BJ (cell line): ENCODE results near the gene SHROOM1. TPM values are rescaled to one million over a fixed set of nuclear protein-coding genes. Genes with fewer than 3 reads are reported as not detected.

ENCODE experiments used
- CTCF ChIA-PET: fragments of 350-600 bp; formaldehyde crosslinking; extraction: SDS; loops from one replicate; lab custom pipeline; 2021; ENCODE audit warnings: antibody characterized with exemption, inconsistent platforms; lab: Yijun Ruan, JAX
- POLR2A ChIA-PET: fragments of 300-600 bp; sonication (Branson Sonifier 250); formaldehyde crosslinking; extraction: SDS; loops from one replicate; lab custom pipeline; 2021; ENCODE audit warnings: antibody characterized with exemption; lab: Charles Lee
- DNase-seq: peaks from one replicate; pipeline ENCODE4 v3.0.0-alpha.2; 2011; ENCODE audit warnings: low read depth
- H3K27me3 ChIP-seq: 2 replicates; pipeline ENCODE4 v1.6.0; 2011; ENCODE audit warnings: low read length; ENCODE audit not compliant: control insufficient read depth, insufficient read depth
- H3K36me3 ChIP-seq: 2 replicates; pipeline ENCODE4 v1.5.1; 2011; ENCODE audit warnings: low read length; ENCODE audit not compliant: control insufficient read depth, insufficient read depth
- H3K4me3 ChIP-seq: 2 replicates; pipeline ENCODE4 v1.5.1; 2011; ENCODE audit warnings: low read depth, mild to moderate bottlenecking, control low read depth, low read length
- polyA minus RNA-seq: library from RNA; depleted of rRNA, polyadenylated mRNA; stranded (reverse); fragments of >200 nt; gene quantifications from 2 replicates; pipeline ENCODE4 v1.2.3, GENCODE V29; 2011; rRNA and poly(A)+ RNA removed
- polyA plus RNA-seq: library from polyadenylated mRNA; depleted of rRNA; stranded (reverse); fragments of >200 nt; gene quantifications from 2 replicates; pipeline ENCODE4 v1.2.3, GENCODE V29; 2011; rRNA removed
- TF ChIP-seq, protein P1 (sequence below): IDR thresholded peaks from 2 replicates; pipeline ENCODE4 v1.5.1; 2011; ENCODE audit warnings: low read depth, mild to moderate bottlenecking, control low read depth, inconsistent platforms, low read length, moderate library complexity; ENCODE audit not compliant: insufficient read depth

SHROOM1 gene, protein sequence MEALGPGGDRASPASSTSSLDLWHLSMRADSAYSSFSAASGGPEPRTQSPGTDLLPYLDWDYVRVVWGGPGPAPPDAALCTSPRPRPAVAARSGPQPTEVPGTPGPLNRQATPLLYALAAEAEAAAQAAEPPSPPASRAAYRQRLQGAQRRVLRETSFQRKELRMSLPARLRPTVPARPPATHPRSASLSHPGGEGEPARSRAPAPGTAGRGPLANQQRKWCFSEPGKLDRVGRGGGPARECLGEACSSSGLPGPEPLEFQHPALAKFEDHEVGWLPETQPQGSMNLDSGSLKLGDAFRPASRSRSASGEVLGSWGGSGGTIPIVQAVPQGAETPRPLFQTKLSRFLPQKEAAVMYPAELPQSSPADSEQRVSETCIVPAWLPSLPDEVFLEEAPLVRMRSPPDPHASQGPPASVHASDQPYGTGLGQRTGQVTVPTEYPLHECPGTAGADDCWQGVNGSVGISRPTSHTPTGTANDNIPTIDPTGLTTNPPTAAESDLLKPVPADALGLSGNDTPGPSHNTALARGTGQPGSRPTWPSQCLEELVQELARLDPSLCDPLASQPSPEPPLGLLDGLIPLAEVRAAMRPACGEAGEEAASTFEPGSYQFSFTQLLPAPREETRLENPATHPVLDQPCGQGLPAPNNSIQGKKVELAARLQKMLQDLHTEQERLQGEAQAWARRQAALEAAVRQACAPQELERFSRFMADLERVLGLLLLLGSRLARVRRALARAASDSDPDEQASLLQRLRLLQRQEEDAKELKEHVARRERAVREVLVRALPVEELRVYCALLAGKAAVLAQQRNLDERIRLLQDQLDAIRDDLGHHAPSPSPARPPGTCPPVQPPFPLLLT
- polyA plus RNA-seq (6.4 and 8.5 TPM in 2 replicates), polyA minus RNA-seq (2.9 and 5.0 TPM in 2 replicates)

DNA sequence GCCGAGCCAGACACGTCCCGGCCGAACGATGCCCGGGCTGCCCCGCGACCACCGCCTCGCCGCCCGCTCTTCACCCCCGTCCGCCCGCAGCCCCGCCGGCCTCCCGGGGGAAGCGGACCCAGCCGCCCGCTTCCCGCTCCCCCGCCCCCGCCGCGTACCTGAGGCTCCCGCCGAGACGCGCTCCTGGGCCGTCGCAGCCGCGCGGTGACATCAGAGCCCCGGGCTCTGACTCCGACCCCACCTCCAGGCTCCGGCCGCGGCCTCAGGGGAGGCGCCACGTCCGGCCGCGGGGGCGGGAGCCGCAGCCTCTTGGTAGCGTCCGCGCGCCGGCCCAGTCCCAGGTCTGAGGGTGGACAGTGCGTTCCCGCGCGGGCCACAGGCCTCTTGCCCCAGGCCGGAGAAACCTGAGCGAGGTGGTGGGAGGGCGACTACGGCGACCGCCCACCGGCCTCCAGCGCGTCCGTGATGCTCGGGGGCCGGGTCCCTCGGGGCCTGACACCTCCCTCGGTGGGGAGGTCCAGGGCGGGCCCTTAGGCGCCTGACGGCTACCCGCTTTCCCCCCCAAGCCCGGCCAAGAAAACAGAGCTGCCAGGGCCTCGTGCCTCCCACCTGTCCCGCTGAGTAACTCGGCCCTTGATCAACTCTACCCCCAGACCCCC, at the start of gene SHROOM1:
TSS of gene SHROOM1 (minus strand) at position 212 of the 659 bp plus-strand sequence. CDS start 4,507 bp downstream, outside the sequence.
- no peak for DNase-seq
- ChIA-PET POLR2A (no interaction called here), CTCF (interaction anchor here (0.6 to 9.4 kb wide), 21 partner anchors 9 to 460 kb away, joined by 3 to 111 read pairs (median 5); partner anchors contain the start of genes GDF9 and UQCRQ)
- TF ChIP-seq, protein P1, sequence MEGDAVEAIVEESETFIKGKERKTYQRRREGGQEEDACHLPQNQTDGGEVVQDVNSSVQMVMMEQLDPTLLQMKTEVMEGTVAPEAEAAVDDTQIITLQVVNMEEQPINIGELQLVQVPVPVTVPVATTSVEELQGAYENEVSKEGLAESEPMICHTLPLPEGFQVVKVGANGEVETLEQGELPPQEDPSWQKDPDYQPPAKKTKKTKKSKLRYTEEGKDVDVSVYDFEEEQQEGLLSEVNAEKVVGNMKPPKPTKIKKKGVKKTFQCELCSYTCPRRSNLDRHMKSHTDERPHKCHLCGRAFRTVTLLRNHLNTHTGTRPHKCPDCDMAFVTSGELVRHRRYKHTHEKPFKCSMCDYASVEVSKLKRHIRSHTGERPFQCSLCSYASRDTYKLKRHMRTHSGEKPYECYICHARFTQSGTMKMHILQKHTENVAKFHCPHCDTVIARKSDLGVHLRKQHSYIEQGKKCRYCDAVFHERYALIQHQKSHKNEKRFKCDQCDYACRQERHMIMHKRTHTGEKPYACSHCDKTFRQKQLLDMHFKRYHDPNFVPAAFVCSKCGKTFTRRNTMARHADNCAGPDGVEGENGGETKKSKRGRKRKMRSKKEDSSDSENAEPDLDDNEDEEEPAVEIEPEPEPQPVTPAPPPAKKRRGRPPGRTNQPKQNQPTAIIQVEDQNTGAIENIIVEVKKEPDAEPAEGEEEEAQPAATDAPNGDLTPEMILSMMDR, result no peak
- no peaks in the 10 kb centered on the region for H3K27me3 ChIP-seq
- H3K36me3 ChIP-seq, result peaks cover 1% of the 10 kb centered on the region
- peak within 1 kb of the TSS; percentile 58 for H3K4me3 ChIP-seq

DNA sequence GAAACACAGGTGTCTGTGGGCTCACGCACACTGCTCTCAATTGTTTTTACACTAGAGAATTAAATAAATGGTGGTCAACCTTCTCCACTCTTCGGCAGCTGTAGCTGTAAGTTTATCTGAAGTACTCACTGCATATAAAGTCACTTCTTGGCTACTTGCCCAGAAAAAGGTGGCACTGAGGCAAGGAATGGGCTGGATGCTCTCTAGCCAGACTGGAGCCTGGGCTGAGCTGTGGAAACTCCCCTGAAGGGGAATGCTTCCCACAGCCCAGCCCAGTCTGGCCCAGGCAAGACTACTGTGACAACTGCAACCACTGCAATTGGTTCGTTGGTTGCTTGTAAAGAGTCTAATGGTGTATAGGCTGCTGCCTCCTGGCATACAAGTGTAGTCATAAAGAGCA, 47.5 kb upstream of the SHROOM1 start:
- ChIA-PET POLR2A (no interaction called here), CTCF (interaction anchor here (0.8 to 2.7 kb wide), 4 partner anchors 17 to 491 kb away, joined by 3 to 12 read pairs (median 7); partner anchors contain the start of genes HSPA4 and SHROOM1)
- Histone ChIP-seq H3K4me3 (no peak overlapping the region), H3K36me3 (peaks cover 11% of the 10 kb centered on the region), H3K27me3 (no peaks in the 10 kb centered on the region; the same call in 1 of the 2 replicates)
- TF ChIP-seq, protein P1, result no peak
- no peak for DNase-seq

- TF ChIP-seq, protein P1, result no peak
- Histone ChIP-seq H3K36me3 (peaks cover 10% of the 10 kb centered on the region), H3K27me3 (no peaks in the 10 kb centered on the region; the same call in 1 of the 2 replicates), H3K4me3 (no peak overlapping the region)
- DNase-seq, result no peak
- POLR2A ChIA-PET, result no interaction called here
- CTCF ChIA-PET, result interaction anchor here (0.8 to 2.7 kb wide), 6 partner anchors 9 to 491 kb away, joined by 3 to 12 read pairs (median 5); partner anchors contain the start of genes HSPA4 and SHROOM1
Observed at GRCh38 chr5:132877466-132877865, 47.0 kb upstream of the SHROOM1 start.

DNA sequence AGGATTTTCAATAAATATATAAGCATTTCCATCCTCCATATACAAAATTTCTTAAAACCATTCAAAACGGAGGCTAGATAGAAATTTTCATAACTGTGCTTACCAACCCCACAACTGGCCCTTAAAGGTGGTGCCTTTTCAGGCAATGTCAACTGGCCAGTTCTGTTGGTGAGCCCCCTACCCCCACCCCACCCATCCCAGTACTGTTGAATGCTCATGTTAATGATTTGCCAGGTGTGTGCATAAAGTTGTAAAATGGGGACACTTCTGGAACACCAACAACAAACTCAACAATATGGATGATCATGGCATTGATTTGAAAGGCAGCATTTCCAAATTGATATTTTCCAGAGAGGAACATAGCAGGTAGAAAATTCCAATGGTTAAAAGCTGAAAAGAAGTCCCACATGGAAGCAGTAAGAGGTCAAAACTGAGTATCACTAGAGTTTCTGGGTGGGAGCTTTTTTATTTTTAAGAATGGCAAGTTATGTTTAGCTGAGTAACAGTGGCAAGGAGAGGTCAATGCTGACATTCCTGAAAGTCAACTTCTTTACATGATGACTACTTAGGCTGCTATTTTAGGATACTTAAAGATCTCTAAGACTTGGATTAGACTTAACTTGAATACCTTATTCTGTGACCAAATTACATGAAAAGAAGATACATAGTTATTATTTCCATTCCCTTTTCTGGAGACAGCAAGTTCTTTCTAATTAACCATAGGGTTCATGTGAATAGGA, 45.7 kb upstream of the SHROOM1 start:
- POLR2A ChIA-PET, result interaction anchor here (0.6 kb wide), 1 partner anchor 48 kb away, joined by 4 read pairs; no protein-coding TSS in a partner anchor
- H3K27me3 ChIP-seq, result no peaks in the 10 kb centered on the region; the same call in 1 of the 2 replicates
- peaks cover 6% of the 10 kb centered on the region for H3K36me3 ChIP-seq
- TF ChIP-seq, protein P1, result no peak
- DNase-seq, result no peak
- CTCF ChIA-PET, result interaction anchor here (0.8 to 2.7 kb wide), 4 partner anchors 8 to 47 kb away, joined by 3 to 12 read pairs (median 7); partner anchors contain the start of gene SHROOM1
- no peak overlapping the region for H3K4me3 ChIP-seq
